ENCODE measurements around the gene SCEL. TPM values are rescaled to one million over a fixed set of nuclear protein-coding genes. Genes with fewer than 3 reads are reported as not detected.

The SCEL gene
- total and polyA plus RNA-seq, 2 of the 8 experiments (the other 6 are each of a cell fraction or from before 2014, with no cell fraction given) = not detected

DNA sequence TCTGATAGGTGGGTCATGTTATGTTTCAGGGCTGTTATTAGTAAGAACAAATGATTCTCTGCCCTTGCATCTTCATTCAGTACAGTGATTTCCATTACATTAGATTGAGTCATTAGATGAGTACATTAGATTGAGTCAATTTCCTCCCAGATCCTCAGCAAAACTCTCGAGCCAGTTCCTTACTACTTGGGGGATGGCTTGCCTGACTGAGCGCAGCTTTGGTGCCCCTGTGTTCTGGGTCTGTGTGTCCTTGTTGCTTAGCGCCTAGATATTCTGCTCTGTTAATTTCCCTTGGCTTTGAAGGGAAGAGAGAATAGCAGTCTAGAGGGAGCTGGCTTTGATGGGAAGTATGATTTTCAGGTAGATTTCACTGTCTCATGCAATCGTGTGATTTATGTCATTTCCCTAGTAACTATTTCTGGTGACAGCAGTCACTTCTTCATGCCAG lies 19.1 kb upstream of the SCEL start:
- H2AK5ac ChIP-seq (ENCODE audit: low read depth, low read length) = no peak overlapping the region
- no peak overlapping the region for H3K4me2 ChIP-seq (ENCODE audit: insufficient read depth in 1 of 2, low read depth in 2 of 2, low read length in 2 of 2)
- no peak overlapping the region for H2BK15ac ChIP-seq (ENCODE audit: low read length)
- H2BK20ac ChIP-seq (ENCODE audit: low read length) = no peak overlapping the region
- 92% methylated on average over 4 of the region's 4 CpGs; no CpG with 5 or more reads in 1 of the 2 experiments for WGBS, 2 experiments (ENCODE audit: extremely low coverage in 1 of 2, insufficient coverage in 1 of 2, insufficient read length in 1 of 2, insufficient replicate concordance in 2 of 2, low coverage in 1 of 2, low lambda C conversion rate in 2 of 2, missing lambda C conversion rate in 1 of 2)
- no peaks in the 10 kb centered on the region for H3K9me3 ChIP-seq (ENCODE audit: insufficient read depth in 2 of 2, low read depth in 1 of 2, low read length in 1 of 2)
- no peak overlapping the region for H3K14ac ChIP-seq (ENCODE audit: insufficient read length)
- H3K4ac ChIP-seq (replicated peaks; ENCODE audit: insufficient read length, low read depth, low read length) = no peak overlapping the region
- no peak overlapping the region for H3K27ac ChIP-seq (ENCODE audit: low read depth, low read length)
- no peak overlapping the region for H2BK5ac ChIP-seq (ENCODE audit: low read depth, low read length)
- H3K9ac ChIP-seq (replicated peaks in 1 of 4; ENCODE audit: extremely low read depth in 1 of 4, low read depth in 3 of 4, low read length in 3 of 4) = 0 out of 7 replicates have a peak overlapping the region, but pooled peaks of 1 of the 4 experiments have one; percentile 37
- H3K27me3 ChIP-seq (replicated peaks in 1 of 4; ENCODE audit: control insufficient read depth in 3 of 4, extremely low read depth in 1 of 4, insufficient read depth in 3 of 4, low read length in 3 of 4) = no peaks in the 10 kb centered on the region
- no peak overlapping the region for H2BK120ac ChIP-seq (replicated peaks; ENCODE audit: low read depth, low read length)
- peak overlapping the region; percentile 77 for H2AFZ ChIP-seq (ENCODE audit: low read length)
- no peak overlapping the region for H3K4me3 ChIP-seq (ENCODE audit: extremely low read depth in 1 of 4, insufficient read depth in 2 of 4, low read depth in 3 of 4, low read length in 4 of 4)
- no peaks in the 10 kb centered on the region for H3K36me3 ChIP-seq (ENCODE audit: control insufficient read depth in 2 of 4, insufficient read depth in 4 of 4, low read length in 3 of 4)
- H3K23me2 ChIP-seq (ENCODE audit: low read depth, low read length) = no peaks in the 10 kb centered on the region
- no peak overlapping the region for H2BK12ac ChIP-seq (ENCODE audit: low read depth, low read length)
- no peak overlapping the region for H4K91ac ChIP-seq (replicated peaks; ENCODE audit: insufficient read length, low read length)
- FAIRE-seq (no peak), DNase-seq (ENCODE audit: low read depth in 1 of 2, low spot score in 2 of 2) (no peak)
- CTCF ChIA-PET (ENCODE audit: partially characterized antibody) = interaction anchor here (0.7 to 2.4 kb wide), 5 partner anchors 10 to 1646 kb away, joined by 3 to 6 read pairs (median 3); no protein-coding TSS in a partner anchor
- H4K5ac ChIP-seq (ENCODE audit: insufficient read length, low read depth, low read length) = no peak overlapping the region
- H3K79me1 ChIP-seq (ENCODE audit: low read depth, low read length) = no peaks in the 10 kb centered on the region
- TF ChIP-seq SAP30 (IDR thresholded peaks at IDR 0.05; ENCODE audit: insufficient read depth, insufficient replicate concordance, low read length) (no peak), RBBP5 (IDR thresholded peaks at IDR 0.05; ENCODE audit: borderline replicate concordance, low read depth, low read length) (no peak), HDAC6 (IDR thresholded peaks at IDR 0.05; ENCODE audit: low read depth, low read length) (no peak), NANOG (IDR thresholded peaks at IDR 0.05; ENCODE audit: insufficient read depth, low read depth, low read length, poor library complexity, severe bottlenecking) (no peak), JUN (IDR thresholded peaks at IDR 0.05; ENCODE audit: low read depth, low read length) (no peak), CREB1 (IDR thresholded peaks at IDR 0.05) (no peak), SP2 (IDR thresholded peaks at IDR 0.05; ENCODE audit: low read length) (no peak), SIX5 (IDR thresholded peaks at IDR 0.05; ENCODE audit: low read depth, low read length) (no peak), USF2 (IDR thresholded peaks at IDR 0.05; ENCODE audit: low read length) (no peak), EP300 (IDR thresholded peaks at IDR 0.05; ENCODE audit: borderline replicate concordance in 1 of 2, low read depth in 2 of 2, low read length in 2 of 2) (no peak), TAF1 (IDR thresholded peaks at IDR 0.05; ENCODE audit: low read depth, low read length) (no peak), POU5F1 (IDR thresholded peaks at IDR 0.05; ENCODE audit: low read depth, low read length) (no peak)
- POLR2A ChIA-PET (ENCODE audit: partially characterized antibody) = no interaction called here
- no peak overlapping the region for H3K18ac ChIP-seq (ENCODE audit: extremely low read depth, low read length)
- no peak overlapping the region for H3K23ac ChIP-seq (ENCODE audit: insufficient read length)
- no peak overlapping the region for H3K56ac ChIP-seq (replicated peaks; ENCODE audit: insufficient read length, low read depth, low read length)
- H3K79me2 ChIP-seq (ENCODE audit: control insufficient read depth in 1 of 2, insufficient read depth in 2 of 2, low read length in 2 of 2) = no peaks in the 10 kb centered on the region
- H4K20me1 ChIP-seq (replicated peaks in 1 of 2; ENCODE audit: control insufficient read depth in 1 of 2, insufficient read depth in 2 of 2, low read length in 2 of 2) = no peaks in the 10 kb centered on the region
- no peak overlapping the region; the same call in 1 of the 2 replicates for H4K8ac ChIP-seq (ENCODE audit: extremely low read depth, insufficient read depth, low read length)
- H3K4me1 ChIP-seq (replicated peaks in 1 of 4; ENCODE audit: control insufficient read depth in 3 of 4, insufficient read depth in 4 of 4, low read length in 3 of 4) = no peaks in the 10 kb centered on the region
